DND-41 (cell line): ENCODE data around the gene SPRR3.

Experiments
- CTCF ChIP-seq: IDR thresholded peaks from 2 replicates; pipeline ENCODE4 v1.5.1; 2012; ENCODE audit warnings: borderline replicate concordance, low read length, moderate library complexity, mild to moderate bottlenecking; ENCODE audit not compliant: poor library complexity, severe bottlenecking; ENCODE audit errors: extremely low read depth
- EZH2 ChIP-seq: IDR thresholded peaks from 3 replicates; pipeline ENCODE4 v1.6.1; 2012; ENCODE audit warnings: borderline replicate concordance, low read depth, mild to moderate bottlenecking, moderate library complexity, low read length, inconsistent platforms; ENCODE audit not compliant: severe bottlenecking

- TF ChIP-seq CTCF (no peak), EZH2 (no peak)
Observed at GRCh38 chr1:152970495-152970894, 31.1 kb upstream of the SPRR3 start, which contains the start of gene SPRR4.
